WTC11 (cell line): Measurements from ENCODE around the gene ACTL6A.

ENCODE experiments used
- ELF4 ChIP-seq: sonication (generic); formaldehyde crosslinking; IDR thresholded peaks from 2 replicates; pipeline ENCODE4 v1.8.1; 2022; ENCODE audit warnings: low read depth, mild to moderate bottlenecking, moderate library complexity, missing genetic modification reagents
- MYBL2 ChIP-seq: sonication (generic); formaldehyde crosslinking; IDR thresholded peaks from 2 replicates; pipeline ENCODE4 v1.8.1; 2023; ENCODE audit warnings: mild to moderate bottlenecking, moderate library complexity, missing genetic modification reagents
- NFE2L1 ChIP-seq: sonication (generic); formaldehyde crosslinking; IDR thresholded peaks from 2 replicates; pipeline ENCODE4 v1.8.1; 2023; ENCODE audit warnings: missing genetic modification reagents
- SP1 ChIP-seq: sonication (generic); formaldehyde crosslinking; conservative IDR thresholded peaks from 2 replicates; pipeline ENCODE4 v1.8.1; 2022; ENCODE audit warnings: missing genetic modification reagents
- TCF7 ChIP-seq: sonication (generic); formaldehyde crosslinking; IDR thresholded peaks from 2 replicates; pipeline ENCODE4 v1.8.0; 2022; ENCODE audit warnings: mild to moderate bottlenecking, low read depth, missing genetic modification reagents, moderate library complexity
- ZNF121 ChIP-seq: sonication (generic); formaldehyde crosslinking; IDR thresholded peaks from 2 replicates; pipeline ENCODE4 v1.8.0; 2023; ENCODE audit warnings: missing genetic modification reagents
- TF ChIP-seq, protein P1 (sequence below): sonication (generic); formaldehyde crosslinking; IDR thresholded peaks from 2 replicates; pipeline ENCODE4 v1.8.1; 2022; ENCODE audit warnings: low read depth, missing genetic modification reagents, borderline replicate concordance
- TF ChIP-seq, protein P2 (sequence below): sonication (generic); formaldehyde crosslinking; IDR thresholded peaks from 2 replicates; pipeline ENCODE4 v1.8.1; 2022; ENCODE audit warnings: missing genetic modification reagents, borderline replicate concordance
- TF ChIP-seq, protein P3 (sequence below): sonication (generic); formaldehyde crosslinking; IDR thresholded peaks from 2 replicates; pipeline ENCODE4 v1.8.0; 2022; ENCODE audit warnings: mild to moderate bottlenecking, missing genetic modification reagents
- TF ChIP-seq, protein P4 (sequence below): fragments of 200-600 bp; IDR thresholded peaks from 2 replicates; pipeline ENCODE4 v1.8.0; 2022; ENCODE audit warnings: antibody characterized with exemption
- TF ChIP-seq, protein P5 (sequence below): sonication (generic); formaldehyde crosslinking; IDR thresholded peaks from 2 replicates; pipeline ENCODE4 v1.8.1; 2023; ENCODE audit warnings: mild to moderate bottlenecking, missing genetic modification reagents
- TF ChIP-seq, protein P6 (sequence below): sonication (generic); formaldehyde crosslinking; IDR thresholded peaks from 2 replicates; pipeline ENCODE4 v1.8.0; 2022; ENCODE audit warnings: missing genetic modification reagents

DNA sequence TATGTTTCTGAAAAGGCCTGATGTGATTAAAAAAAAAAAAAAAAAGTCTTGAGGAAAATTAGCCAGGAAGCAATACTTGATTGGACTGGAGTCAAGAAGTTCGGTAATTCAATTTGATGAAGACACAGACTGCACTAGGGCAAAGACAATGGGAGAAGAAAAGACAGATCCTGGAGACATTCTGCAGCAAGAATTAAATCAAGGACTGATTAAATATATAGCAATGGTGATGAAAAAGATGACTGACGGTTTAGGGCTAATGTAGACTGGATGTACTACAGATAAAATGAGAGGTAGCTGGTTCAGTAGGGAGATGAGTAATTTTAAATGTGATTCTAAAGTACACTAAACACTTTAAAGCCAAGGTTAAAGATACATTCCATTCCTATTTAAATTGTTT lies 27.9 kb downstream of the ACTL6A start:
- TF ChIP-seq, protein P1, sequence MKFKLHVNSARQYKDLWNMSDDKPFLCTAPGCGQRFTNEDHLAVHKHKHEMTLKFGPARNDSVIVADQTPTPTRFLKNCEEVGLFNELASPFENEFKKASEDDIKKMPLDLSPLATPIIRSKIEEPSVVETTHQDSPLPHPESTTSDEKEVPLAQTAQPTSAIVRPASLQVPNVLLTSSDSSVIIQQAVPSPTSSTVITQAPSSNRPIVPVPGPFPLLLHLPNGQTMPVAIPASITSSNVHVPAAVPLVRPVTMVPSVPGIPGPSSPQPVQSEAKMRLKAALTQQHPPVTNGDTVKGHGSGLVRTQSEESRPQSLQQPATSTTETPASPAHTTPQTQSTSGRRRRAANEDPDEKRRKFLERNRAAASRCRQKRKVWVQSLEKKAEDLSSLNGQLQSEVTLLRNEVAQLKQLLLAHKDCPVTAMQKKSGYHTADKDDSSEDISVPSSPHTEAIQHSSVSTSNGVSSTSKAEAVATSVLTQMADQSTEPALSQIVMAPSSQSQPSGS (CRISPR knock-in tag), result no peak
- TF ChIP-seq, protein P2, sequence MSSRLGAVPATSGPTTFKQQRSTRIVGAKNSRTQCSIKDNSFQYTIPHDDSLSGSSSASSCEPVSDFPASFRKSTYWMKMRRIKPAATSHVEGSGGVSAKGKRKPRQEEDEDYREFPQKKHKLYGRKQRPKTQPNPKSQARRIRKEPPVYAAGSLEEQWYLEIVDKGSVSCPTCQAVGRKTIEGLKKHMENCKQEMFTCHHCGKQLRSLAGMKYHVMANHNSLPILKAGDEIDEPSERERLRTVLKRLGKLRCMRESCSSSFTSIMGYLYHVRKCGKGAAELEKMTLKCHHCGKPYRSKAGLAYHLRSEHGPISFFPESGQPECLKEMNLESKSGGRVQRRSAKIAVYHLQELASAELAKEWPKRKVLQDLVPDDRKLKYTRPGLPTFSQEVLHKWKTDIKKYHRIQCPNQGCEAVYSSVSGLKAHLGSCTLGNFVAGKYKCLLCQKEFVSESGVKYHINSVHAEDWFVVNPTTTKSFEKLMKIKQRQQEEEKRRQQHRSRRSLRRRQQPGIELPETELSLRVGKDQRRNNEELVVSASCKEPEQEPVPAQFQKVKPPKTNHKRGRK, result no peak
- no peak for TF ChIP-seq ELF4 (CRISPR knock-in tag)
- TF ChIP-seq, protein P3, sequence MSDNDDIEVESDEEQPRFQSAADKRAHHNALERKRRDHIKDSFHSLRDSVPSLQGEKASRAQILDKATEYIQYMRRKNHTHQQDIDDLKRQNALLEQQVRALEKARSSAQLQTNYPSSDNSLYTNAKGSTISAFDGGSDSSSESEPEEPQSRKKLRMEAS, result no peak
- TF ChIP-seq, protein P4, sequence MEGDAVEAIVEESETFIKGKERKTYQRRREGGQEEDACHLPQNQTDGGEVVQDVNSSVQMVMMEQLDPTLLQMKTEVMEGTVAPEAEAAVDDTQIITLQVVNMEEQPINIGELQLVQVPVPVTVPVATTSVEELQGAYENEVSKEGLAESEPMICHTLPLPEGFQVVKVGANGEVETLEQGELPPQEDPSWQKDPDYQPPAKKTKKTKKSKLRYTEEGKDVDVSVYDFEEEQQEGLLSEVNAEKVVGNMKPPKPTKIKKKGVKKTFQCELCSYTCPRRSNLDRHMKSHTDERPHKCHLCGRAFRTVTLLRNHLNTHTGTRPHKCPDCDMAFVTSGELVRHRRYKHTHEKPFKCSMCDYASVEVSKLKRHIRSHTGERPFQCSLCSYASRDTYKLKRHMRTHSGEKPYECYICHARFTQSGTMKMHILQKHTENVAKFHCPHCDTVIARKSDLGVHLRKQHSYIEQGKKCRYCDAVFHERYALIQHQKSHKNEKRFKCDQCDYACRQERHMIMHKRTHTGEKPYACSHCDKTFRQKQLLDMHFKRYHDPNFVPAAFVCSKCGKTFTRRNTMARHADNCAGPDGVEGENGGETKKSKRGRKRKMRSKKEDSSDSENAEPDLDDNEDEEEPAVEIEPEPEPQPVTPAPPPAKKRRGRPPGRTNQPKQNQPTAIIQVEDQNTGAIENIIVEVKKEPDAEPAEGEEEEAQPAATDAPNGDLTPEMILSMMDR, result no peak
- TF ChIP-seq ZNF121 (CRISPR knock-in tag), result no peak
- TF ChIP-seq, protein P5, sequence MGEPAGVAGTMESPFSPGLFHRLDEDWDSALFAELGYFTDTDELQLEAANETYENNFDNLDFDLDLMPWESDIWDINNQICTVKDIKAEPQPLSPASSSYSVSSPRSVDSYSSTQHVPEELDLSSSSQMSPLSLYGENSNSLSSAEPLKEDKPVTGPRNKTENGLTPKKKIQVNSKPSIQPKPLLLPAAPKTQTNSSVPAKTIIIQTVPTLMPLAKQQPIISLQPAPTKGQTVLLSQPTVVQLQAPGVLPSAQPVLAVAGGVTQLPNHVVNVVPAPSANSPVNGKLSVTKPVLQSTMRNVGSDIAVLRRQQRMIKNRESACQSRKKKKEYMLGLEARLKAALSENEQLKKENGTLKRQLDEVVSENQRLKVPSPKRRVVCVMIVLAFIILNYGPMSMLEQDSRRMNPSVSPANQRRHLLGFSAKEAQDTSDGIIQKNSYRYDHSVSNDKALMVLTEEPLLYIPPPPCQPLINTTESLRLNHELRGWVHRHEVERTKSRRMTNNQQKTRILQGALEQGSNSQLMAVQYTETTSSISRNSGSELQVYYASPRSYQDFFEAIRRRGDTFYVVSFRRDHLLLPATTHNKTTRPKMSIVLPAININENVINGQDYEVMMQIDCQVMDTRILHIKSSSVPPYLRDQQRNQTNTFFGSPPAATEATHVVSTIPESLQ (CRISPR knock-in tag), result no peak
- no peak for TF ChIP-seq SP1 (CRISPR knock-in tag)
- TF ChIP-seq TCF7 (CRISPR knock-in tag), result no peak
- TF ChIP-seq MYBL2 (CRISPR knock-in tag), result no peak
- TF ChIP-seq NFE2L1, result no peak
- TF ChIP-seq, protein P6, sequence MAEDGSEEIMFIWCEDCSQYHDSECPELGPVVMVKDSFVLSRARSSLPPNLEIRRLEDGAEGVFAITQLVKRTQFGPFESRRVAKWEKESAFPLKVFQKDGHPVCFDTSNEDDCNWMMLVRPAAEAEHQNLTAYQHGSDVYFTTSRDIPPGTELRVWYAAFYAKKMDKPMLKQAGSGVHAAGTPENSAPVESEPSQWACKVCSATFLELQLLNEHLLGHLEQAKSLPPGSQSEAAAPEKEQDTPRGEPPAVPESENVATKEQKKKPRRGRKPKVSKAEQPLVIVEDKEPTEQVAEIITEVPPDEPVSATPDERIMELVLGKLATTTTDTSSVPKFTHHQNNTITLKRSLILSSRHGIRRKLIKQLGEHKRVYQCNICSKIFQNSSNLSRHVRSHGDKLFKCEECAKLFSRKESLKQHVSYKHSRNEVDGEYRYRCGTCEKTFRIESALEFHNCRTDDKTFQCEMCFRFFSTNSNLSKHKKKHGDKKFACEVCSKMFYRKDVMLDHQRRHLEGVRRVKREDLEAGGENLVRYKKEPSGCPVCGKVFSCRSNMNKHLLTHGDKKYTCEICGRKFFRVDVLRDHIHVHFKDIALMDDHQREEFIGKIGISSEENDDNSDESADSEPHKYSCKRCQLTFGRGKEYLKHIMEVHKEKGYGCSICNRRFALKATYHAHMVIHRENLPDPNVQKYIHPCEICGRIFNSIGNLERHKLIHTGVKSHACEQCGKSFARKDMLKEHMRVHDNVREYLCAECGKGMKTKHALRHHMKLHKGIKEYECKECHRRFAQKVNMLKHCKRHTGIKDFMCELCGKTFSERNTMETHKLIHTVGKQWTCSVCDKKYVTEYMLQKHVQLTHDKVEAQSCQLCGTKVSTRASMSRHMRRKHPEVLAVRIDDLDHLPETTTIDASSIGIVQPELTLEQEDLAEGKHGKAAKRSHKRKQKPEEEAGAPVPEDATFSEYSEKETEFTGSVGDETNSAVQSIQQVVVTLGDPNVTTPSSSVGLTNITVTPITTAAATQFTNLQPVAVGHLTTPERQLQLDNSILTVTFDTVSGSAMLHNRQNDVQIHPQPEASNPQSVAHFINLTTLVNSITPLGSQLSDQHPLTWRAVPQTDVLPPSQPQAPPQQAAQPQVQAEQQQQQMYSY (CRISPR knock-in tag), result no peak
